K562 (cell line): ENCODE data around the gene CAMK1D. TPM values are rescaled to one million over a fixed set of nuclear protein-coding genes. Genes with fewer than 3 reads are reported as not detected.

Source experiments
- ATAC-seq: fragments of 200-7000 bp; cut with Tn5 transposase; 3 replicates; pipeline ENCODE4 v1.9.1; 2020; ENCODE audit warnings: moderate library complexity
- BruUV-seq: library from RNA; stranded (reverse); fragments of 400-500 nt; replicated peaks from 2 replicates; lab custom pipeline; 2021; lab: Mats Ljungman, UMichigan
- CTCF ChIA-PET: fragments of 300-600 bp; formaldehyde crosslinking; extraction: SDS; loops from one replicate; lab custom pipeline; 2021; ENCODE audit warnings: low intra/inter-chr PET ratio; lab: Yijun Ruan, JAX
- POLR2A ChIA-PET: fragments of 300-600, 350-650 bp; sonication (Branson Sonifier 250); formaldehyde crosslinking; extraction: SDS; loops from one replicate; lab custom pipeline; 2021; ENCODE audit warnings: antibody characterized with exemption, inconsistent platforms; lab: Yijun Ruan, JAX
- DNase-seq, 4 experiments: peaks; one replicate each; pipeline versions ENCODE4 v3.0.0 to v3.0.0-alpha.2; 2011 to 2018; ENCODE audit warnings: low spot score in 3 of 4, mixed read lengths in 3 of 4; ENCODE audit errors: extremely low read depth in 1 of 4
- FAIRE-seq: peaks from 2 replicates; lab custom pipeline; 2011; peaks lifted over from hg19 to GRCh38; lab: Jason Lieb, UNC
- H2AFZ ChIP-seq: 2 replicates; pipeline ENCODE4 v1.6.0; 2011; ENCODE audit warnings: low read depth, low read length, control low read depth, inconsistent platforms
- H3K27ac ChIP-seq: fragments of 200-600 bp; 3 replicates; pipeline ENCODE4 v1.8.0; 2011; ENCODE audit warnings: low read depth, mild to moderate bottlenecking, control low read depth, inconsistent platforms, low read length, moderate library complexity, mixed read lengths; ENCODE audit errors: extremely low read depth
- H3K27me3 ChIP-seq, 2 experiments: fragments of 300-600 bp in 1 of 2; 2 replicates in 1 of 2; 3 replicates in 1 of 2; pipeline versions ENCODE4 v1.6.0 to v1.8.0; 2011; ENCODE audit warnings: inconsistent platforms in 2 of 2, low read length in 2 of 2, mild to moderate bottlenecking in 1 of 2, mixed read lengths in 1 of 2, moderate library complexity in 1 of 2; ENCODE audit not compliant: control insufficient read depth in 2 of 2, insufficient read depth in 2 of 2
- H3K36me3 ChIP-seq: fragments of 300-600 bp; 3 replicates; pipeline ENCODE4 v1.8.0; 2011; ENCODE audit warnings: mild to moderate bottlenecking, low read length, inconsistent platforms; ENCODE audit not compliant: control insufficient read depth, insufficient read depth
- H3K4me1 ChIP-seq, 2 experiments: fragments of 200-600 bp in 1 of 2; replicated peaks in 1 of 2; 2 replicates in 1 of 2; 3 replicates in 1 of 2; pipeline versions ENCODE4 v1.5.1 to v1.8.0; 2011; ENCODE audit warnings: inconsistent platforms in 2 of 2, low read length in 2 of 2, mild to moderate bottlenecking in 1 of 2, mixed read lengths in 1 of 2, moderate library complexity in 1 of 2; ENCODE audit not compliant: control insufficient read depth in 2 of 2, insufficient read depth in 2 of 2
- H3K4me2 ChIP-seq: 2 replicates; pipeline ENCODE4 v1.6.1; 2011; ENCODE audit warnings: low read length, control low read depth, inconsistent platforms, mixed read lengths; ENCODE audit not compliant: insufficient read depth
- H3K4me3 ChIP-seq: fragments of 200-600 bp; sonication (generic), shearing (Covaris generic); 2 replicates; pipeline ENCODE4 v1.5.1; 2016; ENCODE audit warnings: control low read depth, inconsistent platforms
- H3K79me2 ChIP-seq: fragments of 200-600 bp; 3 replicates; pipeline ENCODE4 v1.8.0; 2011; ENCODE audit warnings: low read length, inconsistent platforms; ENCODE audit not compliant: control insufficient read depth, insufficient read depth
- H3K9ac ChIP-seq, 2 experiments: 2 replicates each; pipeline versions ENCODE4 v1.6.0 to v1.6.1; 2011; ENCODE audit warnings: low read depth in 2 of 2, low read length in 2 of 2, control low read depth in 1 of 2, inconsistent platforms in 1 of 2, mild to moderate bottlenecking in 1 of 2, mixed read lengths in 1 of 2; ENCODE audit not compliant: insufficient read depth in 1 of 2
- H3K9me1 ChIP-seq: one replicate; pipeline ENCODE4 v1.6.0; 2011; ENCODE audit warnings: inconsistent platforms, mild to moderate bottlenecking, low read length, moderate library complexity; ENCODE audit not compliant: control insufficient read depth, insufficient read depth
- H3K9me3 ChIP-seq: replicated peaks from 2 replicates; pipeline ENCODE4 v1.5.1; 2011; ENCODE audit warnings: low read depth, low read length, inconsistent platforms; ENCODE audit not compliant: control insufficient read depth, insufficient read depth
- H4K20me1 ChIP-seq: replicated peaks from 2 replicates; pipeline ENCODE4 v1.6.1; 2011; ENCODE audit warnings: low read length, inconsistent platforms, mixed read lengths; ENCODE audit not compliant: control insufficient read depth, insufficient read depth
- ARID3B ChIP-seq: fragments of 250-450 bp; sonication (Bioruptor Pico); IDR thresholded peaks from 2 replicates; pipeline ENCODE4 v1.4.0; 2020; ENCODE audit warnings: borderline replicate concordance
- C11orf30 ChIP-seq: fragments of 450-650 bp; IDR thresholded peaks from 2 replicates; pipeline ENCODE4 v1.6.1; 2016; ENCODE audit warnings: low read depth, mild to moderate bottlenecking
- DACH1 ChIP-seq: fragments of 450-650 bp; IDR thresholded peaks from 2 replicates; pipeline ENCODE4 v1.6.1; 2018; ENCODE audit not compliant: partially characterized antibody
- HOMEZ ChIP-seq: fragments of 250-450 bp; sonication (Bioruptor Pico); IDR thresholded peaks from 2 replicates; pipeline ENCODE4 v1.4.0; 2020; ENCODE audit warnings: mild to moderate bottlenecking, moderate library complexity
- MYC ChIP-seq, 2 experiments: fragments of 250-450 bp in 1 of 2; sonication (Bioruptor Pico) in 1 of 2; IDR thresholded peaks; 2 replicates each; pipeline versions ENCODE4 v1.5.1 to v1.6.1; 2012 to 2021; ENCODE audit warnings: low read depth in 2 of 2, borderline replicate concordance in 1 of 2, improper control_type of control experiment in 1 of 2, low read length in 1 of 2, mild to moderate bottlenecking in 1 of 2, moderate library complexity in 1 of 2
- NR2C2 ChIP-seq, 2 experiments: fragments of 200-800 bp in 1 of 2; sonication (Bioruptor generic) in 1 of 2; sonication (generic) in 1 of 2; formaldehyde crosslinking in 1 of 2; IDR thresholded peaks; 2 replicates each; pipeline versions ENCODE4 v1.6.1 to v1.8.0; 2016 to 2022; ENCODE audit warnings: mild to moderate bottlenecking in 1 of 2, missing compliant biosample characterization in 1 of 2, missing genetic modification characterization in 1 of 2, missing genetic modification reagents in 1 of 2
- SMAD1 ChIP-seq: fragments of 150-350 bp; IDR thresholded peaks from 2 replicates; pipeline ENCODE4 v1.6.1; 2014; ENCODE audit warnings: low read length, low read depth; ENCODE audit not compliant: partially characterized antibody
- ZC3H4 ChIP-seq: sonication (generic); formaldehyde crosslinking; IDR thresholded peaks from 2 replicates; pipeline ENCODE4 v1.9.0; 2021; ENCODE audit warnings: missing genetic modification reagents, borderline replicate concordance
- ZNF146 ChIP-seq: IDR thresholded peaks from one replicate; pipeline ENCODE4 v1.6.1; 2018; ENCODE audit warnings: missing compliant biosample characterization; ENCODE audit not compliant: unreplicated experiment
- ZNF184 ChIP-seq: sonication (generic); formaldehyde crosslinking; IDR thresholded peaks from 2 replicates; pipeline ENCODE4 v1.5.0; 2020; ENCODE audit warnings: missing genetic modification reagents
- ZNF316 ChIP-seq: fragments of 450-650 bp; IDR thresholded peaks from 2 replicates; pipeline ENCODE4 v1.6.1; 2016
- ZNF408 ChIP-seq: fragments of 250-450 bp; sonication (Bioruptor Pico); IDR thresholded peaks from 2 replicates; pipeline ENCODE4 v1.4.0; 2020; ENCODE audit warnings: low read depth, mild to moderate bottlenecking, moderate library complexity
- ZNF655 ChIP-seq: fragments of 250-450 bp; sonication (Bioruptor Pico); IDR thresholded peaks from 2 replicates; pipeline ENCODE4 v1.5.0; 2021
- WGBS: fragments of 100-300 bp; shearing (Covaris generic); methylation state at CpG from one replicate; pipeline ENCODE4 v1.1.6; 2016; ENCODE audit warnings: low coverage, mixed read lengths; ENCODE audit not compliant: insufficient coverage; ENCODE audit errors: missing lambda C conversion rate; 5-methylcytosine and 5-hydroxymethylcytosine counted together
- in situ Hi-C: fragments of 300-500 bp; cut with MboI; formaldehyde crosslinking; loops from 4 replicates; pipeline ENCODE4 v1.15.0; 2018; ENCODE audit warnings: inconsistent platforms, mixed read lengths
- intact Hi-C: fragments of 100-400 bp; cut with micrococcal nuclease; formaldehyde crosslinking; loops from 2 replicates; pipeline ENCODE4 v1.14.2; 2022
- polyA plus RNA-seq, 8 experiments: library from polyadenylated mRNA; depleted of rRNA in 4 of 8; stranded (reverse) in 5 of 8; unstranded in 3 of 8; fragments of >200 nt; fragmentation: Nextera tagmentation in 2 of 8; fragmentation: Illumina TruSeq in 1 of 8; extraction: Ambion mirVana in 2 of 8; extraction: Trizol in 1 of 8; gene quantifications; 2 replicates each; pipeline versions ENCODE4 v1.2.1 to v1.2.3, GENCODE V29; 2011 to 2014; ENCODE audit warnings: inconsistent platforms in 1 of 8, missing spikeins in 1 of 8
- total RNA-seq, 7 experiments: library from RNA; depleted of rRNA in 6 of 7; stranded (reverse); fragments of >200 nt in 6 of 7; fragmentation: Illumina TruSeq in 2 of 7; extraction: Trizol in 2 of 7; gene quantifications; 2 replicates each; pipeline versions ENCODE4 v1.2.1 to v1.2.3, GENCODE V29; 2011 to 2021; ENCODE audit warnings: low replicate concordance in 1 of 7

The CAMK1D gene
- total and polyA plus RNA-seq, 9 of the 15 experiments (the other 6 are each of a cell fraction or from before 2014, with no cell fraction given), result 0.12 to 0.24 (median 0.20) TPM; not detected in 5

GRCh38 chr10:12344375-12345110, 4.8 kb upstream of the CAMK1D start:
- Histone ChIP-seq H3K4me2 (no peak overlapping the region), H3K79me2 (no peaks in the 10 kb centered on the region), H3K9ac (no peak overlapping the region), H3K9me1 (no peaks in the 10 kb centered on the region), H3K27me3 (peaks cover 12 to 29% of the 10 kb centered on the region in 2 experiments; a peak in 4 of 5 replicates), H3K27ac (no peak overlapping the region), H3K36me3 (no peaks in the 10 kb centered on the region), H2AFZ (no peak overlapping the region), H4K20me1 (no peaks in the 10 kb centered on the region), H3K4me3 (no peak overlapping the region), H3K4me1 (peaks cover 0 to 9% of the 10 kb centered on the region in 2 experiments; a peak in 2 of 5 replicates), H3K9me3 (no peaks in the 10 kb centered on the region)
- in situ Hi-C loops, result no loop called here
- ATAC-seq (no peak), FAIRE-seq (no peak), DNase-seq (no peak)
- BruUV-seq, result no TSS peak
- intact Hi-C loops, result no loop called here
- POLR2A ChIA-PET, result interaction anchor here (0.6 kb wide), 1 partner anchor 58 kb away, joined by 3 read pairs; no protein-coding TSS in a partner anchor
- CTCF ChIA-PET, result interaction anchor here (0.7 kb wide), 1 partner anchor 91 kb away, joined by 3 read pairs; no protein-coding TSS in a partner anchor
- 8% methylated on average over 2 of the region's 3 CpGs for WGBS
- TF ChIP-seq ZC3H4 (CRISPR knock-in tag) (no peak), ZNF184 (CRISPR knock-in tag) (no peak), SMAD1 (no peak), ZNF655 (CRISPR knock-in tag) (no peak), DACH1 (no peak), ZNF316 (peak; percentile 45; the same call in 1 of the 2 replicates), ZNF146 (CRISPR knock-in tag) (no peak), ZNF408 (CRISPR knock-in tag) (no peak), MYC (IDR thresholded peaks at IDR 0.05; ENCODE audit: low read depth, low read length) (no peak), MYC (CRISPR knock-in tag; IDR thresholded peaks at IDR 0.05; ENCODE audit: borderline replicate concordance, low read depth) (no peak), C11orf30 (0 out of 2 replicates have a peak, but pooled peaks have one; percentile 33), NR2C2 (CRISPR knock-in tag; IDR thresholded peaks at IDR 0.05) (no peak), NR2C2 (tag; IDR thresholded peaks at IDR 0.05) (no peak), HOMEZ (CRISPR knock-in tag) (no peak), ARID3B (no peak)
